Fibroblast of skin of abdomen (primary cell): ENCODE data around the gene PLPP7. TPM values are rescaled to one million over a fixed set of nuclear protein-coding genes. Genes with fewer than 3 reads are reported as not detected.
A peak's percentile ranks its signal among the peaks of the same experiment; 100 is the strongest.
"Not testable (repeated sequence)": the region's sequence is repeated elsewhere in the genome, so short reads cannot be mapped to it uniquely, and the experiment has no call there.

Experiments
- DNase-seq: peaks from one replicate; pipeline ENCODE4 v3.0.0-alpha.2; 2013
- polyA plus RNA-seq, 2 experiments: library from polyadenylated mRNA; unstranded; fragments of 120-200 nt; gene quantifications; one replicate each; pipeline ENCODE4 v1.2.1, GENCODE V29; 2013; ENCODE audit not compliant: insufficient read length in 2 of 2

PLPP7 gene
- 2.0 TPM for polyA plus RNA-seq (2013, experiment 1 of 2; ENCODE audit: insufficient read length)
- 2.2 TPM for polyA plus RNA-seq (2013, experiment 2 of 2; ENCODE audit: insufficient read length)

GRCh38 chr9:131289301-131290035 lies at the start of gene PLPP7:
TSS of gene PLPP7 (plus strand) at chr9:131289723. CDS start at chr9:131289998, 275 bp downstream.
- DNase-seq, result peak; percentile 31

- DNase-seq, result no peak
Observed at GRCh38 chr9:131240047-131240921, 49.2 kb upstream of the PLPP7 start.

GRCh38 chr9:131244331-131244730 lies 45.2 kb upstream of the PLPP7 start:
- not testable (repeated sequence) for DNase-seq

DNA sequence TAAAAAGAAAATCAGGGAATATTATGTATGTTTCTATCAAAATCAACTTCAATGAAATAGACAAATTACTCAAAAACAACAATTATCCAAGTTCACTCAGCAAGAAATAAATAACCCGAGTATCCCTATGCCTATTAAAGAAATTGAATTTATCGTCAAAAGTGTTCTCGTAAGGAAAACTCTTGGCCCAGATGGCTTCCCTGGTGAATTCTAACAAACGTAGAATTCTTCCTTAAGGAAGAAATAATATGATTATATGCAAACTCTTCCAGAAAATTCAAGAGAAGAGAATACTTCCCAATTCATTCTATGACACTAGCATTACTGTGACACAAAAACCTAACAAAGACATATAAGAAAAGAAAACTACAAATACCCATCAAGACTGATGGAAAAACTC lies 42.9 kb upstream of the PLPP7 start:
- DNase-seq, result no peak

- no peak for DNase-seq
Observed at GRCh38 chr9:131252120-131252519, 37.4 kb upstream of the PLPP7 start.

DNA sequence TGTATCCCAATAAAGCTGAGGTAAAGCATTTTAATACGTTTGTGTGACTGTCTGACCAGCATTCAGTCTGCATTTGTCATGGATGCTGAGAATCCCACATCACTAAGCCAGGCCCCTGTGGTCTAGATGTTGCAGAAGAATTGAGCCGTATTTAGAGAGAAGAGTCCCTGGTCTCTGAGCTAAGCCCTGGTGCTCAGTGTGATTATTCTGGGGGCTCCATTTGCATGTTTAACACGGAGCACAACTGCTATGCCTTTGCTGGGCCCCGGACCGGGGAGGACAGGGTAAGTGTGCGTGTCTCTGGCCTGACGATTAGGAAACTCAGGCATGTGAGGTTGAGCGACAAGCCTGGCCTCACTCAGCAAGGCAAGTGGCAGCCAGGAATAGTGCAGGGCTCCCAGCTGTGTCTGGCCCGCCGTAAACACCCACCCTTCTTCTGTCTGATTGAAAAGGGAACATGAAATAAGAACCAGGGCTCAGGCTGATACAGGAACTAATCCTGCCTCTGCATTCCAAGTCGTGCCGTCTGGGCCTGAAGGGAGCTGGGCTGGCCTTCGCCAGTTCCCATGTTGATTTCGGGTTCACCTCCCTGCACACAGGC lies 35.5 kb upstream of the PLPP7 start:
- DNase-seq, result peak; percentile 74

- DNase-seq, result no peak
Observed at GRCh38 chr9:131254626-131255025, 34.9 kb upstream of the PLPP7 start.

GRCh38 chr9:131255676-131256197 lies 33.8 kb upstream of the PLPP7 start:
- DNase-seq, result no peak

DNA sequence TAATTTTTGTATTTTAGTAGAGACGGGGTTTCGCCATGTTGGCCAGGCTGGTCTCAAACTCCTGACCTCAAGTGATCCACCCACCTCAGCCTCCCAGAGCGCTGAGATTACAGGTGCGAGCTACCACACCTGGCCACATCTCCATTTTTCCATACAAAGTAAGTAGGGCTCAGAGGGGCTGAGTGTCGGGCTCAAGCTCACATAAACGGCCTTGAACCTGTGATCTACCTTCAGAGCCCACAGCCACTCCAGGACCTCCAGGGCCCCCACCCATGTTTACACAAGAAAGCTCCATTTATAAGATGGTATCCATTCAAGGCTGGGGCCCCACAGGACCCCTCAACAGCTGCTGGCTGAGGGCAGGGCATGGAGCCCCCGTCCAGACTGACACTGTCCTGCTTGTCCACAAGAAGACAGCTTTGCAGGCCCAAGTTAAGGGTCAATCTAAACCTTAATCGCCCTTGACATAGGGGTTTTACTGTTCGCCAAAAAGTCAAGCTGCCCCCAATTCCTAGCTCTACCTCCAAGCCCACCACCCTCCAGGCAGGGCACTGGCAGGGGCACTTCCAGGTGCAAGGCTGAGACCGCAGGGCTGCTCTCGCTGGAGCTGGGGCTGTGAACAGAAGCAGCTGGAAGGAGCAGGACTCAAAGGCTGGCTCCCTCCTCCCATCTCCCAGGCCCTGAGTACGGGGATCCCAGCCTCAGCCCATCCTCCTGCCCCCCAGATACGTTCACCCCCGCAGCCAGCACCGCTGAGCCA lies 32.1 kb upstream of the PLPP7 start:
- DNase-seq, result no peak

DNA sequence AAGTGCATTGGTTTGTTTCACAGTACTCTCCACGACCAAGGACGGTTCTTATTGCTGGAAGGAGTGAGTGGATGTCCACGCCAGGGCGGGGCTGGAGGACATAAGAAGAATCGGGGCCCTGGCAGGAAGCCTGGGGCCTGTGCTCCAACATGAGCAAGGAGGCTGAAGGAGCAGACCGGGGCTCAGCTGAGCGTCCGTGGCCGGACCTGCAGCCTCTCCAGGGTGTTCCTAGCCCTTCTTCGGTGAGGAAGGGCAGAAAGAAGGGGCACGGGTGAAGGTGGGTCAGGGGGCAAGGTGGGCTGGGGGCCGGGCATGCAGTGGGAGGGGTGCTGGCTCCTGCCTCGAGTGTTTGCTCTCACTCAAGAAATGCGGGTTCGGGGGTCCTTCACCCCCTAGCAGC lies 31.3 kb upstream of the PLPP7 start:
- no peak for DNase-seq

- DNase-seq, result no peak
Observed at GRCh38 chr9:131258698-131259431, 30.7 kb upstream of the PLPP7 start.

DNA sequence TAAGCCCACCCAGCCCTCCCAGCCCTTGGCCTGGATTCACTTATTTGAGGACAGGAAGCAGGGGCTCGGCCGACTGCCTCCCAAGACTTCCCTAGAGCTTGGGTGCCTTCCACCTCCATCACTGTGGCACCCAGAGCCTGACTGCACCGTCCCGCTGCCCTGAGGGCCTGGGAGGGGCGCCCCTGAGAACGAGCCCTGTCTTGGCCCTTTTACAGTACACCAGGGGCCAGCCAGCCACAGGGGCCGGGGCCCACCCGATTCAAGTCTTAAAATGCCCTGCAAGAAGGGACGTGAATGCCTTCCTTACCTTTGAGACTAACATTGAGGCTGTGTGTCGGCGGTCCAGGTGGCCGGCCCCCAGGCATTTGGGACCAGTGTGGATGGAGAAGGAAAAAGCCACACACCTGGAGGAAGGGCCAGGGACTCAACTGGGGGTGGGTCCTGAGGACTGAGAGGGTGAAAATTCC lies 30.1 kb upstream of the PLPP7 start:
- no peak for DNase-seq

DNA sequence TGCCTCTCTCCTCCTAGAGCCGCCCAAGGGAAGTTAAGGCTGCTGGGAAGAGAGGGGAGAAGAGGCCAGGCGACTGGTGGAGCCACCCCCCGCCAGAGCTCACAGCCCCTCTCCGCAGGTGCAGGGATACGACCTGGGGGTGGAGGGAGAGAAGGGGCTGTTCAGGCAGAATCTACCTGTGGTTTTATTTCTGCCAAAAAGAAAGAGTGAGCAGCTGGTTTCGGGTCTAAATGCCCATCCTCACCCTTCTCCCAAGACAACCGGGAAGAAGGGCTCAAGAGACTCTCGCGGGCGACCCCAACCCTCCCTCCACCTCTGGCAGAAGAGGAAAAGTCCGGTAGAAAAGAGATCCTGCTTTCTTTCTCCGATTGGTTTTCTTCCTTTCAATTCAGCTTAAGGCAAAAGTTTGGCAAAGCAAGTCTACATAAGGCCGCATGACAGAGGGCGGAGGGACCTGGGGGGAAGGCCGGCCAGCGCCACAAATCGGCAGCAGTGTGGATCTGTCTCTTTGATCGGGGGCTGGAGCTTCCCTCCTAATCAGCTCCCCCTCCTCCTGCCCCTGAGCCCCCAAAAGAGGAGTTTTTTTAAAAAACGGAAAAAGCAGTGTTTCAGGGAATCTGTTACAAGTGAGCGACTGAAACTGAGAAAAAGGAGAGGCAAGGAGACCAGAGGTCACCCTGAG lies 29.5 kb upstream of the PLPP7 start:
- no peak for DNase-seq

- no peak for DNase-seq
Observed at GRCh38 chr9:131260751-131261452, 28.6 kb upstream of the PLPP7 start.

GRCh38 chr9:131262327-131263032 lies 27.0 kb upstream of the PLPP7 start:
- no peak for DNase-seq

DNA sequence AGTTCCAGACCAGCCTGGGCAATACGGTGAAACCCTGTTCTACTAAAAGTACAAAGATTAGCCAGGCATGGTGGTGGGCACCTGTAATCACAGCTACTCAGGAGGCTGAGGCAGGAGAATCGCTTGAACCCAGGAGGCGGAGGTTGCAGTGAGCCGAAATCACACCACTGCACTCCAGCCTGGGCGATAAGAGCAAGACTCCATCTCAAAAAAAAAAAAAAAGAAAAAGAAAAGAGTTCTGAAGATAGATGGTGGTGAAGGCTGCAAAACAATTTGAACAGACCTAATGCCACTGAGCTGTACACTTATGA lies 26.5 kb upstream of the PLPP7 start:
- DNase-seq, result not testable (repeated sequence)

DNA sequence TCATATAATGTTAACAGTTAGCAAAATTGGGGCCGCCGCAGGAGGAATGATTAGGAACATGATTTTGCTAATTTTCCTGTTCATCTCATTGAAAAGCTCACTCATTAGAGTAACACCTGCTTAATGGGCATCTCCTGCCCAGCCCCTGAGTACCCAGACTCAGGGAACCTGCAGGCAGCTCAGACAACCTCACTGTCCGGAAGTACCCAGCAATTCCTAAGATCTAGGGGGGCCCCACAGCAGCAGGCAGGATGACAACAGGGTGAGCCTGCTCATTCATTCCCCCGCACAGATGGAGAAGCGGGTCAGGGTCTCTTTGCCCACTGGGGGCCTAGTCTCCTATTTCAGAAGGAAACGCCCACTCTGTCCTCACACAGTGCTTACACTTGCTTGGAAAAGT lies 25.8 kb upstream of the PLPP7 start:
- no peak for DNase-seq

- DNase-seq, result no peak
Observed at GRCh38 chr9:131264231-131264630, 25.3 kb upstream of the PLPP7 start.
